ENCODE measurements around the gene MPND. TPM values are rescaled to one million over a fixed set of nuclear protein-coding genes. Genes with fewer than 3 reads are reported as not detected.

The MPND gene
- total and polyA plus RNA-seq, 10 of the 15 experiments (the other 5 are each of a cell fraction or from before 2014, with no cell fraction given): 0.79 to 18.3 (median 6.0) TPM

GRCh38 chr19:4400135-4400936 lies 57.0 kb downstream of the MPND start, which contains the start of gene SH3GL1 (continued):
- no peak for TF ChIP-seq CEBPZ (IDR thresholded peaks at IDR 0.05; ENCODE audit: low read depth, low read length)
- no peak for TF ChIP-seq SMAD5 (IDR thresholded peaks at IDR 0.05; ENCODE audit: low read depth)
- peak; percentile 82 for TF ChIP-seq SIN3A (IDR thresholded peaks at IDR 0.05; ENCODE audit: low read depth, low read length)
- peak; percentile 67 for TF ChIP-seq SP1 (IDR thresholded peaks at IDR 0.05; ENCODE audit: low read depth, low read length)
- TF ChIP-seq WRNIP1 (IDR thresholded peaks at IDR 0.05; ENCODE audit: borderline replicate concordance, low read depth, low read length): 0 out of 2 replicates have a peak, but pooled peaks have one; percentile 77
- TF ChIP-seq SREBF1 (IDR thresholded peaks at IDR 0.05; ENCODE audit: low read length): no peak
- 0 out of 2 replicates have a peak, but pooled peaks have one; percentile 29 for TF ChIP-seq TARDBP (IDR thresholded peaks at IDR 0.05; ENCODE audit: borderline replicate concordance)
- no peak for TF ChIP-seq NFXL1 (IDR thresholded peaks at IDR 0.05; ENCODE audit: borderline replicate concordance)
- no peak for TF ChIP-seq MYC (IDR thresholded peaks at IDR 0.05; ENCODE audit: insufficient read depth, insufficient read length, insufficient replicate concordance, low read length, severe bottlenecking)
- TF ChIP-seq PBX3 (IDR thresholded peaks at IDR 0.05; ENCODE audit: insufficient replicate concordance, low read depth, low read length): peak; percentile 40
- TF ChIP-seq USF1 (IDR thresholded peaks at IDR 0.05; ENCODE audit: borderline replicate concordance, extremely low read length, insufficient read depth, low read depth, low read length): peak; percentile 53
- TF ChIP-seq ZSCAN29 (IDR thresholded peaks at IDR 0.05): 0 out of 2 replicates have a peak, but pooled peaks have one; percentile 11
- TF ChIP-seq ATF7 (IDR thresholded peaks at IDR 0.05; ENCODE audit: low read depth): peak; percentile 49; the same call in 1 of the 2 replicates
- TF ChIP-seq ZBTB4 (CRISPR knock-in tag; IDR thresholded peaks at IDR 0.05): no peak
- no peak for TF ChIP-seq FOXM1 (IDR thresholded peaks at IDR 0.05; ENCODE audit: low read depth, low read length)
- peak in 1 of 2 experiments; percentile 92; a peak in 2 of 3 replicates for TF ChIP-seq EGR1 (IDR thresholded peaks at IDR 0.05; ENCODE audit: borderline replicate concordance in 1 of 2, low read depth in 2 of 2, low read length in 2 of 2)
- TF ChIP-seq ZBTB33 (IDR thresholded peaks at IDR 0.05): no peak
- TF ChIP-seq ZNF24 (IDR thresholded peaks at IDR 0.05): peak; percentile 78

Measured in GM12878 (cell line).